Lower leg skin (tissue), 4 donors: Measurements from ENCODE around the gene GOLGA6D. TPM values are rescaled to one million over a fixed set of nuclear protein-coding genes. Genes with fewer than 3 reads are reported as not detected.

Experiments
- total RNA-seq, 4 donors: library from RNA; depleted of rRNA; stranded (reverse); fragments of >200 nt; gene quantifications; one replicate each; pipeline ENCODE4 v1.1.0, GENCODE V29; 2016

The GOLGA6D gene
- total RNA-seq, 4 donors from 2014 or later, result 0.08 to 1.3 TPM; not detected in 2

Other genes with a start within 250 kb of the GOLGA6D start
- gene C15orf39, start 81.0 kb upstream of the GOLGA6D start, total RNA-seq, result 10 to 100 TPM; 21.9 to 29.3 (median 26.1) TPM
- under 1 TPM in 2 of 4 donors, not detected in 2; 0.69 TPM for gene GOLGA6C, start 24.5 kb upstream of the GOLGA6D start, total RNA-seq
- 10 to 100 TPM; 45.5 to 65.5 (median 56.4) TPM for gene COMMD4, start 53.2 kb downstream of the GOLGA6D start, total RNA-seq
- gene NEIL1, start 64.2 kb downstream of the GOLGA6D start, total RNA-seq, result 10 to 100 TPM; 20.0 to 66.8 (median 41.2) TPM
- 100 to 1,000 TPM in 3 of 4 donors, 10 to 100 TPM in 1; 84.9 to 199 (median 136) TPM for gene MAN2C1, start 85.8 kb downstream of the GOLGA6D start, total RNA-seq
- 10 to 100 TPM; 47.1 to 68.8 (median 49.6) TPM for gene SIN3A, start 168.9 kb downstream of the GOLGA6D start, total RNA-seq